Measurements from ENCODE around the gene ICAM3.
A peak's percentile ranks its signal among the peaks of the same experiment; 100 is the strongest.
"Not testable (repeated sequence)": the region's sequence is repeated elsewhere in the genome, so short reads cannot be mapped to it uniquely, and the experiment has no call there.

Gene ICAM3

DNA sequence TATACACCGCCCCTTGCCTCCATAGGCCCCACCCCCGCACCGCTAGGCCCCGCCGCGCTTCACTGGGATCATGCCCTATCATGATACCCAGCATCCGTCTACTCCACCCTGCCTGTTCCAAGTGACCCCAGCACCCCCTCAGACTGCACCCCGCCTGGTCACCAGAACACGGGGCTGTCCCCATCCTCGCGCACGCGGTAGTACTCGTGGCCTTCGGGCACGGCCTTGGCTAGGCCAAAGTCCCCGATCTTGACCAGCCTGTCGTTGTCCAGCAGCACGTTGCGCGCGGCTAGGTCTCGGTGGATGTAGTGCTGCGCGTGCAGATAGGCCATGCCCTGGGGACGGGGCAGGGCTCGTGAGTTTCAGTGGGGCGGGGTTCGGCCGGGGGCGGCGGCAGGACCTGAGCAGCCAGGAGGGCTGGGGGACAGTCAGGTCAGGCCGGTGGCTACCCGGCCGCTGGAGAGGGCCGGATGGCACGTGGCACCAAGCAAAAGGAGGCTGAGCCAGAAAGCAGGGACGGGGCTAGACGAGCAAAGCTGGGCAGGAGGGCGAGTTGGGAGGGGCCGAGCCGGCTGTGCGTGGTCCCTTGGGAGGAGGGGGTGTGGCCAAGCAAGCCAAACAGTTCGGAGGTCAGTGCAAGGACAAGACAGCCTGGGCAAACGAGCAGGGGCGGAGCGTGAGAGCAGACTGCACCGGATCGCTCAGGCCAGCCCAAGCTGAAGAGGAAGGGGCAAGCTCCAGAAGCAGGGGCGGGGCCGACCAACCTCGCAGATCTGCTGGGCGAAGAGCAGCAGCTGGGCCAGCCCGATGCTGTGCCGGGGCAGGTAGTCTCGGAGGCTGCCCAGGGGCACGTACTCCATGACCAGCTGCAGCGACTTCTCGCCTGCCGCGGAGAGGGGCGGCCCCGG is 13.6 kb upstream of the ICAM3 start:
- DNase-seq (ENCODE audit: low read depth in 2 of 2), result no peak

DNA sequence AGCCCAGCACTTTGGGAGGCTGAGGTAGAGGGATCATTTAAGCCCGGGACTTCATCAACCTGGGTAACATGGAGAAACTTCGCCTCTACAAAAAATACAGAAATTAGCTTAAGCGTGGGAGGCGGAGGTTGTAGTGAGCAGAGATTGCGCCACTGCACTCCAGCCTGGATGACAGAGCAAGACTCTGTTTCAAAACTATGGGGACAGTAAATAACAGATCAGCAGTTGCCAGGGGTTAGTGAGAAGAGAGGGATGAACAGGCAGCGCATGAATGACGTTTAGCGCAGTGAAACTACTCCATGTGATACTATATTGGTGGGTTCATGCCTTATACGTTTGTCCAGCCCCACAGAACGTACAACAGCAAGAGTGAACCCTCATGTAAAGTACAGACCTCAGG is 7.1 kb upstream of the ICAM3 start:
- no peak for DNase-seq (ENCODE audit: low read depth in 2 of 2)

DNA sequence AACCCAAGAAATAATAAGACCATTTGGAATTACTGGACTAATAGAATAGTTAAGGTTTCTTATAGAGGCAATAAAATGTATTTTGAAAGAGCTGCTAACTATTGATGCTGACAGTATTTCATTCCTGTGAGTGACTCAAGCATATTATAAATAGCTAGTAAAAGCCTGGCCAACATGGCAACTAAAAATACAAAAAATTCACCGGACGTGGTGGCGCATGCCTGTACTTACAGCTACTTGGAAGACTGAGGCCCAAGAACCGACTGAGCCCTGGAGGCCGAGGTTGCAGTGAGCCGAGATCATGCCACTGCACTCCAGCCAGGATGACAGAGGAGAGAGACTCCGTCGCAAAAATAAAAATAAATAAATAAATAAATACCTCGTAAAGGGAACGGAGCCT is 5.4 kb upstream of the ICAM3 start:
- no peak for DNase-seq (ENCODE audit: low read depth in 2 of 2)

DNA sequence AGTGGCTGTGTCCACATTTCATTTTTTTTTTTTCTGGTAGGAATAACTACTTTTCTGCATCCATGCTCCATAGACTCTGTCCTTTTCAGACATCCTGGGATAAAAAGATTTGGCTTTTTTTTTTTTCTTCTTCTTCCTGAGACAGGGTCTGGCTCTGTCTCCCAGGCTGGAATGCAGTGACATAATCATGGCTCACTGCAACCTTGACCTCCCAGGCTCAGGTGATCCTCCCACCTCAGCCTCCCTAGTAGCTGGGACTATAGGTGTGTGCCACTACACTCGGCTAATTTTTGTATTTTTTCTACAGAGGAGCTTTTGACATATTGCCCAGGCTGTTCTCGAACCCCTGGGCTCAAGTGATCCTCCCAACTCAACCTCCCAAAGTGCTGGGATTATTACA is 4.1 kb upstream of the ICAM3 start:
- DNase-seq (ENCODE audit: low read depth in 2 of 2), result no peak

DNA sequence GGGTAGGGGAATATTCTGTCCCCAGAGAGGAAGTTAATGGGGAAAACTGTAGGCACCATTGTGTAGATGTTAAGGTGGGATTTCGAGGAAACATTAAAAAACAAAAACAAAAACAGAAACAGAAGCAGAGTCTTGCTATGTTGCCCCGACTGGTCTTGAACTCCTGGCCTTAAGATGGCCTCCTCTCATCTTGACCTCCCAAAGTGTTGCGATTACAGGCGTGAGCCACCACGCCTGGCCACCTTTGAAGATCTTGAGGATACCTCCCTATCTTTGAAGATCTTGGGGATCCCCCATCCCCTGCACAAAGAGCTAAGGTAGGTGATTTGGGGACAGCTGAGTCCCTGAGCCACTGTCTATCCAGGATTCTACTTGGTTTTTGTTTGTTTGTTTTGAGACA is 553 bp upstream of the ICAM3 start:
- DNase-seq (ENCODE audit: low read depth in 2 of 2), result no peak

DNA sequence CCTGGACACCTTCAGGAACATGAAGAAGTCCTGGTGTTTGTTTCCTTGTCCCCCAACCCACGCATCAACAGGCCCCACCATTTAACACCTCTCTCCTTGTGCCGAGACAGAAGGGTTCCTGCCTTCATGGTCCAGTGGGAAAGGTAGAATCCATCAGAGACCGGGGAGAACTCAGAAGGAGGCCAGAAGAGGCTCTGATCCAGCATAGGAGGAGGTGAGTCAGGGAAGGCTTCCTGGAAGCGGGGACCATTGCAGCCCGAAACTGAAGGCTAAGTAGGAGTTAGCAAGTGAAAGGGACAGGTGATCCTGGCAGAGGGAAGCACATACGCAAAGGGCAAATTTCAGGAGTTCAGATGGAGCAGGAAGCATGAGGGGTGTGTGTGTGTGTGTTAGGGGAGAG is 484 bp downstream of the ICAM3 start:
- DNase-seq (ENCODE audit: low read depth in 2 of 2), result no peak

DNA sequence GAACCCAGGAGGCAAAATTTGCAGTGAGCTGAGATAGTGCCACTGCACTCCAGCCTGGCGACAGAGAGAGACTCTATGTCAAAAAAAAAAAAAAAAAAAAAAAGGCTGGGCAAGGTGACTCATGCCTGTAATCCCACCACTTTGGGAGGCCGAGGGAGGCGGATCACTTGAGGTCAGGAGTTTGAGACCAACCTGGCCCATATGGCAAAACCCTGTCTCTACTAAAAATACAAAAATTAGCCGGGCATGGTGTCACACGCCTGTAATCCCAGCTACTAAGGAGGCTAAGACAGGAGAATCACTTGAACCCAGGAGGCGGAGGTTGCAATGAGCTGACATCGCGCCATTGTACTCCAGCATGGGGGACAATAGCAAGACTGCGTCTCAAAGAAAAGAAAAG is 2.7 kb downstream of the ICAM3 start:
- not testable (repeated sequence) for DNase-seq (ENCODE audit: low read depth in 2 of 2)

DNA sequence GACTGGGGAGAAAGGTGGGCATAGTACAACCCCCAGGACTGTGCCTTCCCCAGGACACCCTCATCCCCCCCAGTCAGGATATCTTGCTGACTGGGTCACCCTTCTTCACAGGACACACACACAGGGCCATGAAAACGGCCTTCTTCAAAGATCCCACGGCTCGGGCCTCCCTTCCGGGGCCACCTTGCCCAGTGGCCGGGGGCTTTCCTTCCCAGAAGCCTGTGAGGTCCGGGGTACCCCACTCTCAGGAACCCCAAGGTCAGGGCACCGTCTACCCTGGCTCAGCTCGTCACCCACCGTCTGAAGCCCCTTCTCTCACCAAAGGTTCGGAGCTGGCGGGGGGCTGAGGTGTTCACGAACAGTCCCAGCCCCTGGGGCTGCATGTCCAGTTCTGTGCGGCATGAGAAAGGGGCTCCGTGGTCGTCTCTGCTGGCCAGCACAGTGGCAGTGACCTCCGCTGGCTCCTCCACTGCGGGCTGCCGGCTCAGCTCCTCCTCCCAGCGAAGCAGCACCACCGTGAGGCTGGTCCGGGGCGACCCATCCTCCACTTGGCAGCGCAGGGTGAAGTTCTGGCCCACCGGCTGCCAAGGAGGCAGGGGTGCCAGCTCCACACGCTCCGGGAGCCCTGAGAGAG is 4.0 kb downstream of the ICAM3 start:
- DNase-seq (ENCODE audit: low read depth in 2 of 2), result no peak

DNA sequence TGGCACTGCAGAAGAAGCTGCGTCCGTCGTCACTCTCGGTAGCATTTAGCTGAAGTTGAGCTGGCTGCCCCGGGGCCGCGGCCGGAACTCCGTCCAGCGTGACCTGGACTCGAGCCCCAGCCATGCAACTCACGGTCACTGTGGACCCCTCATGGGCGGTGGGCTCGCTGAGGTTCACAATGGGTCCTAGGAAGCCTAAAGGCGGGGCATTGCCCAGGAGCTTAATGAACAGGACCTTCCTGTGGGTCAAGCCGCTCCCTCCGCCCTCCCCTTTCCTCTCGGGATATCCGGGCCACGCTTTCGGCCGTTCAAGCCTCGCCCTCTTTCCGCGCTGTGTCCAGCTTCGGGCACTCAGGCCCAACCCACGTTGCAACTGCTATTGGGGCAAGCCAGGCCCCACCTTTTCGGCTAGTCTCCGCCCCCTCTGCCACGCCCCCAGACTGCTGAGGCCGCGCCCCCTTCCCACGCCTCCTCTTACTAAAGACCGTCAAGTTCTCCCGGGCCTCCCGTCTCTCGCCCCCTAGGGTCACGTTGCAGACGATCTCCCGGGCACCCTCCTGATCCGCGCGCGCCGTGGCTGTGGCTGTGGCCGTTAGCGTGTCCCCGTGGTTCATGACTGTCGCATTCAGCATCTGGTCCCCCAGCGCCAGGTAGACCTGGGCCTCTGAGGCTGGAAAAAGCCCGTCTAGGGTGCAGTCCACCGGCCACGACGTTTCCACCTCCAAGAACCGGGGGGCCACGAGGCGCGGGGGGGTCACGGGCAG is 4.7 kb downstream of the ICAM3 start:
- DNase-seq (ENCODE audit: low read depth in 2 of 2), result peak in 1 of 2 donors; percentile 35

DNA sequence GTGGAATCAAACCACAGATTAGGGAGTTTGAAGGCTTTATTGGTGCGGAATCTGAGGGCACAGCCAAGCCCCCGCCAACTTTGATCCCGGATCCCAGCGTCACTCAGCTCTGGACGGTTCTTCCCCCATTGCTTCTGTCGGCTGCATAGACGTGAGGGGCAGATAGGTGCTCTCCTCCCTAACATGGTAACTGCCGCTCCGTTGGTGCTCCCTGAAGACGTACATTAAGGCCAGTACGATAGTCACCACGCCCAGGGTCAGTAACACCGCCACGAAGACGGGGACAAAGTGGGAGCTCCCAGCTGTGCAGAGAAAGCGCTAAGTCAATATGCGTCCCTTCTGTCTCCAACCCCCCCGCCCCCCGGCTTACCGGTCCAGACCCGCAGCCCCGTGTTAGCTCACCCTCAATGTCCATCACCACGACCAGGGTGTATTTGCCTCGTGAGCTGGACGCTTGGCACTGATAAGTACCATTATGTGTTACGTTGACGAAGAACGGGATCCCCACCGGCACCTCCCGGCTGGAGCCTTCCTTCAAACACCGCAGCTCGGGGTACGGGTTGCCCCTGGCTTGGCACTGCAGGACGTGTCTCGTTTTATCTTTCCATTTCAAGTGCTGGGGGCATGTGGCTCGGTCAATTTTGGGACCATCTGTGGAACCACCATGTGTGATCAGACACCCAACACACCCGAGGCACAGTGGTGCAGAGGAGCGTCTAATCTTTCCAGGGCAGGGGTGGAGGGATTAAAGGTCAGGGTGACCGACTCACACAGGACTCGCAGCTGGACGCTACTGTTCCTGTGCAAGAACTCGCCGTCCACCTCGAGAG is 5.5 kb downstream of the ICAM3 start:
- DNase-seq (ENCODE audit: low read depth in 2 of 2), result no peak

DNA sequence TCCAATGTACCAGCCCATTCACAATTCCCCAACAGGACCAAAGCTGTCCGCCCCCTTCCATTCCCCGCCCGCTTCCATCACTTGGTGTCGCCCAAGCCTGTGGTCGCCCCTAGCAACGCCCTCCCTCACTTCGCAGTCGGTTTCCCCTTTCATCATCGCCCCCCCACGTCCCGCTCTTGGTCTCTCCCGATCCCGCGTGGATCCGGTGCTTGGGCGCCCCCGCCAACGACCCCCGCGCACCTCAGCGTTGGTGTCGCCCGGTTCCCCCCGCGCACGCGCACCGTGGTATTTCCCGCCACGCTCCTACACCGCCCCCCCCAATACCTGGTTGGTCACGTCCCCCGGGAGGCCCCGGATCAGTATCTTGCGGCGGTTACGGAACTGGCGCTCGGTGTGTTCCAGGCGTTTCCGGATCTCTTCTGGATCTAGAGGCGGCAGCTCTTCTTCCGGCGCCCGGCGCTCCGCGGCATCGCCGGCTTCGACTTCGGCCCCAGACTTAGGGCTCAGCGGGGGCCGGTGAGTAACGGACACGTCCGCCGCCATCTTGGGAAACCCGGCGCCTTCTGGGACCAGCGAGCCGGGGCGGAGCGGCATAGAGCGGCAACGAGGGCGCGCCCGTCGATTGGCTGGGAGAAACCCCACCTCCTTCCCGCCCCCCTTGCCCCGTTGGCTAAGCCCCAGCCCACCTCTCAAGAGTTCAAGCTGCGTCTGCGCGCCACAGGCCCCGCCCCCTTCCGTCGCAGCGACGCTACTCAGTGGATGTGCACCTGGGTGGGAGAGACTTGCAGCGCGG is 6.3 kb downstream of the ICAM3 start, which contains the start of gene RAVER1:
Gene RAVER1, minus strand, starts transcription at position 565 of the 793 bp plus-strand sequence. Its CDS starts 22 bp downstream, at position 543.
- DNase-seq (ENCODE audit: low read depth in 2 of 2), result peak; percentile 96 to 97

DNA sequence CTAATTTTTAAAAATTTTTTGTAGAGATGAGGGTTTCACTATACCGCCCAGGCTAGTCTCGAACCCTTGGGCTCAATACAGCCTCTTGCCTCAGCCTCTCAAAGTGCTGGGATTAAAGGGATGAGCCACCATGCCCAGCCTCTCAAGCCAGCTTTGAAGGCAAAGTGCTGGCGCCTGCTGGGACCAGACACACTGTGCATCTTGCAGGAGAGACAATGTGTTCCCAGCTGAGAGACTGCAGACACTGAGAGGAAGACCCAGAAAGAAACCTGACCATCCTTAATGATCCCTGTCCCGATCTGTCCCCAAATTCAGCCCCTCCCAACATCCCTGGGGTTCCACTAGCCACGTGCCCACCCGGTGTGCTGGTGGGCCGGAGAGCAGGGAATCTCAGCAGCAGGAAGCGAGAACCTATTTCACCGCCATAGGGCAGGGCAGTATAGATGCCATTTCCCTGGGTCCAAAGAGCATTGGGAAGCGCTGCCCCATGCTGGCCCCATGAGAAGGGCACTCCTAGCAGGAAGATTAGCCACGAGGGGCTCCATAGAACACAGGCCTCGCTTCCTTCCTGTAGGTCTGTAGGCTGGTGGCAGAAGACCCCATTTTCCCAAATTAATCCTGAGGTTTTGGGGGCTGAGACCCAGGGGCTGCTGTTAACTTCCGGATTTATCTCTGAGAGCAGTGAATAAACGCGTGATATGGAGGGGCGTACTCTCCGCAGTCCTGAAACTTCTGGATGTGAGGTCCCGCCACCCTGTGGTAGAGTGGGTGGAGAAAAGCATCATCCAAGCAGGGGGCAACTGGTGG is 7.1 kb downstream of the ICAM3 start:
- no peak for DNase-seq (ENCODE audit: low read depth in 2 of 2)

DNA sequence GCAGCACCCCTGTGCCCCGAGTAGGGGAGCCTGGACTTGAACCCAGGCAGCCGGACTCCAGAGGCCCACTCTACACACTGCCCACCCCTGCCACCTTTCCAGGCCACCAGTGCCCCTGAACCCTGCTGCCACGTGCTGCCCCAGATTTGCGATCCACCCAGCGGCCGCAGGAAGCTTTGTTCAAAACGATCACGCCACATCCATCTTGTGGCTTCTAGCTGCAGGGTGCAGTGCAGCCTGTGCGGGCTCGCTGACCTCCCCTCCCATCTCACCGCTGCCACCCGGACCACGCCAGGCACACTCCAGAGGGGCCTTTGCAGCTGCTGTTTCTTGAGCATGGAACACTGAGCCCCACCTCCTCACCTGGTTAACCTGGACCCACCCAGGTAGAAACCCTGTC is 9.9 kb downstream of the ICAM3 start:
- DNase-seq (ENCODE audit: low read depth in 2 of 2), result no peak

DNA sequence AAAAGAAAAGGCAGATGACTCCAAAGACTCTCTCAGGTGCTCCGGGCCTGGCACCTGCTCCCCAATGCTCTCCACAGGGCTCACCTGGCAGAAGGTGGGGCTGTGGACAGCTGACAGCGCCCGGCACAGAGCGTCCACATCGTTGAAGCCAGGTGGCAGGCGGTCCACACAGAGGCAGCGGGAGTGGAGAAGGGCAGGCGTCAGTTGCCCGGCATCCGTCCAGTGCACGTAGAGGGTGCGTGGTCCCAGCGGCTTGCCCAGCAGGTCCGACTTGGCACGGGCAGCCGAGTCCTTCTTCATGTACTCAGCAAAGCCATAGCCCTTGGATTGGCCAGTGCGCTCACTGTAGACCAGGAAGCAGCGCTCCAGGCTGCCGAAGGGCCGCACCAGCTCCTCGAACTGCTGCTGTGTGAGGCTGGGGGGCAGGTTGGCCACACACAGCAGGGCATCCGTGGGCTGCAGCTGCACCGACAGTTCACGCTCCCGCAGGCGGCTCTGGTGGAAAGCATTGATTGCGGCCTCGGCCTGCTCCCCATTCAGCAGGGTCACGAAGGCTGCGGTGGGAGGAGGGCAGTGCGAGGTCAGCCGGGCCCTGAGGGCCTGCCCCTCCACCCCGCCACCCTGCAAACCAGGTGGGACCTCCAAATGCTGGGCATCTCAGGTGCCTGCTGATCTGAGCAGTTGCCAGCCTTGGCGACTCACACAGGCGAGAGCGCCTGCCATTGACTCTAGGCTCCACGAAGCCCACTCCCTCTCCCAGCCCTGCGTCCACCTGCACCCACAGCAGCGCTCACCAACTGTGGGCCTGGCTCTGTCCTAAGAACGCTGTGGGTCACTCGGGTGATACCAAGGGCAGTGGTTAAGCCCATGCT is 10.6 kb downstream of the ICAM3 start:
- no peak for DNase-seq (ENCODE audit: low read depth in 2 of 2)

DNA sequence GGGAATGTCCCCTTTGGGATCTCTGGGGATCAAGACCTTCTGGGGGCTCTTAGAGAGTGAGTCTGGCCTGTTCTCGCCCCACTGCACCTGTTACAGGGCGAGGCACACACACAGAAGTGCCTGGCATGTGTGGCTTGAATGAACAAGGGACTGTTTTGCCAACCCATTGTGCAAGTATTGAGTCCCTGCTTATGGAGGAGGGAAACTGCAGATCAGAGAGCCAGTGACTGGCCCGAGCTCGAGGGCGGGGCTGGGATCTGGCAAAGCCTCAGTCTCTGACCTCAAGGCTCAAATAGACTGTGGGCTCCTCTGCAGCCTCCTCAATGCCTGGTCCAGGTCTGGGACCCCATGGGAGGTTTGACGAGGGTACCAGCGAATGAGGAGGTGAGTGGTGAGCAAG is 11.6 kb downstream of the ICAM3 start:
- no peak for DNase-seq (ENCODE audit: low read depth in 2 of 2)

DNA sequence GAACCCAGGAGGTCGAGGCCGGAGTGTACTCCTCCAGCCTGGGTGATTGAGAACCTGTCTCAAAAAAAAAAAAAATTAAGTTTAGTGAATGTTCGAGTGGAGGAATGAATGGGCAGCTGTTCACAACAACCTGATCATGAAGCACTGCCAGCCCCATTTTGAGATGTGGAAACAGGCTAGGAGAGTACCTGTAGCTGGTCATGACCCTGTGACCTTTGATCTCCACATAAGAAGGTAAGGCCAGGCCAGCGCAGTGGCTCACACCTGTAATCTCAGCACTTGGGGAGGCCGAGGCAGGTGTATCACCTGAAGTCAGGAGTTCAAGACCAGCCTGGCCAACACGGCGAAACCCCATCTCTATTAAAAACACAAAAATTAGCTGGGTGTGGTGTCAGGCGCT is 13.7 kb downstream of the ICAM3 start:
- DNase-seq (ENCODE audit: low read depth in 2 of 2), result no peak

DNA sequence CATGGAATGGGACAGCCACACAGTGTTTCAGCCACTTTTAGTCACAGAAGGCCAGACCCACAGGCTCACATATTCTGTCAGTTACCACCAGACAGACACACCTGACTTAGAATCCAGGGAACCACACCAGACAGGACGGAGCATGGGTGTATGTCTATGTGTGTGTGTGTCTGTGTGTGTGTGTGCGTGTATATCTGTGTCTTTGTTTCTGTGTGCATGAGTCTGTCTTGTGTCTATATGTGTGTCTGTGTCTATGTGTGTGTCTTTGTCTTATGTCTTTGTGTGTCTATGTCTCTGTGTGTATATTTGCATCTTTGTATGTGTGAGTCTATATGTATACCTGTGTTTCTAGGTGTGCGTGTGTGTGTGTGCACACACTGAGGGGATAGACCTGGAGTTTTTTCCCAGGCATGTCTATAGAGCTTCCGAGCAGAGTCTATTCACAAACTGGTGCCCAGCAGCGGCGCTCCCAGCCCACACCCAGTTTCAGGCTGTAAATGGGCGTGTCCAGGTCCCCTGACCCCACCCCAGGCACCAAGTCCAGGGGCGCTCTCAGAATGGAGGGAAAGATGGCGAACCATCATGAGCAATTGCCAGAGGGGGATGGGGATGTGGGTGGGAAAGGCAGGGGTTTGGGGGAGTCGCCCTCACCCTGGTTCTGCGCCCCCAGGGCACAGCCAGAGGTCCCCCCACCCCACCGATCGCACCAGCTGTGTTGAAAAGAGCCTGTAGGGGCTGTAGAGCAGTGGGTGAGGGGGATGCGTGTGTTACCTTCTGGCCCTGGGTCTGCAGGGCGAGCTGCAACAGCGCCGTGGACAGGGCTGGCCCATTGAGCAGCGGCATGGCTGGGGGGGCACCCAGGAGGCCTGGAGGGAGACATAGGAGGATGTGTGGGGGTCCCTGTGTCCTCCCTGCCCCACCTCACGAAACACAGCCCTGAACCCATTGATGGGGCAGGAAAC is 17.3 kb downstream of the ICAM3 start:
- no peak for DNase-seq (ENCODE audit: low read depth in 2 of 2)

DNA sequence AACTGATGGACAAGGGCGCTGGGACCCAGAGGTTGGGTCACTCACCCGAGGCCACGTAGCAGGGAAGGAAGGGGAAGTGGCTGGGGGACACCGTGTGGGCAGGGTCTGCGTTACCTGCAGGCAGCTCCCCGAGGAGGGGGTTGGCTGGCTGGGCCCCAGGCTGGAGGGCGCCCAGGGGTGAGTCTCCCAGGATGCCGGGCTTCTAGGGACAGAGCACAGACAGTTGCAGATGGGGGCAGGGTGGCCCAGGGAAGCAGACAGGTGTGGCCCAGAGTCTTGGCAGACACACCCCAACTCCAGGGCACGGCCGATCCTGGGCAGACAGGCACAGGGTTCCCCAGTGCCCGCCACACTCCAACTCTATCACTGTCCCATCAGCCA is 18.0 kb downstream of the ICAM3 start:
- no peak for DNase-seq (ENCODE audit: low read depth in 2 of 2)

Measured in stimulated activated CD4-positive, alpha-beta T cell treated with anti-CD3 and anti-CD28 coated beads, Interleukin-1b, Interleukin-23, amount 100 ng/mL, for 4 hours (primary cell).